HG03457 (cell line): ENCODE data around the gene ASPSCR1.
A peak's percentile ranks its signal among the peaks of the same experiment; 100 is the strongest.

ENCODE experiments used
- ATAC-seq: cut with Tn5 transposase; IDR thresholded peaks from one replicate; pipeline ENCODE4 v1.9.1; 2021; ENCODE audit warnings: moderate number of reproducible peaks; ENCODE audit not compliant: unreplicated experiment

ASPSCR1 gene

DNA sequence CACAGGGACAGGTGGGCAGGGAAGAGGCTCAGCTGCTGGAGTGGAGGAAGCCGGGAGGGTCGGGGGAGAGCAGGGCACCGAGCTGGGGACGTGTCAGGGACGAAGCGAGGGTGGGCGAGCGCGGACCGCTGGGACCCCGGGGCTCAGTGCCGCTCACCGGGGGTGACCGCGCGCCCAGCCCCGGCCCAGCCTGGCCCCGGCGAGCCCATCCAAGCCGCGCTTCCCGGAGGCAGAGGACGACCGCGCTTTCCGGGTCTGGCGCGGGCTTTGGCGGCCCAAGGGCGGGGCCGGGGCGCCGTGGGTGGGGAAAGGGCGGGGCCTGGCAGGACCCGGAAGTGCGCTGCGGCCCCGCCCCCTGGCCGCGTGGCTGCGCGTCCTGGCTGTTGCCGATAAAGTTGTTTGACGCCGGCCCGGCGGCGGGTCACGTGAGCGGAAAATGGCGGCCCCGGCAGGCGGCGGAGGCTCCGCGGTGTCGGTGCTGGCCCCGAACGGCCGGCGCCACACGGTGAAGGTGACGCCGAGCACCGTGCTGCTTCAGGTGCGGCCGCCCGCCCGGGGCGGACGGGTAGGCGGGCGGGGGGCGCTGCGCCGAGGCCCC, at the start of gene ASPSCR1:
ASPSCR1 (plus strand) TSS at position 419 of the 598 bp plus-strand sequence; CDS start at position 437, 18 bp downstream.
- peak; percentile 69 for ATAC-seq

DNA sequence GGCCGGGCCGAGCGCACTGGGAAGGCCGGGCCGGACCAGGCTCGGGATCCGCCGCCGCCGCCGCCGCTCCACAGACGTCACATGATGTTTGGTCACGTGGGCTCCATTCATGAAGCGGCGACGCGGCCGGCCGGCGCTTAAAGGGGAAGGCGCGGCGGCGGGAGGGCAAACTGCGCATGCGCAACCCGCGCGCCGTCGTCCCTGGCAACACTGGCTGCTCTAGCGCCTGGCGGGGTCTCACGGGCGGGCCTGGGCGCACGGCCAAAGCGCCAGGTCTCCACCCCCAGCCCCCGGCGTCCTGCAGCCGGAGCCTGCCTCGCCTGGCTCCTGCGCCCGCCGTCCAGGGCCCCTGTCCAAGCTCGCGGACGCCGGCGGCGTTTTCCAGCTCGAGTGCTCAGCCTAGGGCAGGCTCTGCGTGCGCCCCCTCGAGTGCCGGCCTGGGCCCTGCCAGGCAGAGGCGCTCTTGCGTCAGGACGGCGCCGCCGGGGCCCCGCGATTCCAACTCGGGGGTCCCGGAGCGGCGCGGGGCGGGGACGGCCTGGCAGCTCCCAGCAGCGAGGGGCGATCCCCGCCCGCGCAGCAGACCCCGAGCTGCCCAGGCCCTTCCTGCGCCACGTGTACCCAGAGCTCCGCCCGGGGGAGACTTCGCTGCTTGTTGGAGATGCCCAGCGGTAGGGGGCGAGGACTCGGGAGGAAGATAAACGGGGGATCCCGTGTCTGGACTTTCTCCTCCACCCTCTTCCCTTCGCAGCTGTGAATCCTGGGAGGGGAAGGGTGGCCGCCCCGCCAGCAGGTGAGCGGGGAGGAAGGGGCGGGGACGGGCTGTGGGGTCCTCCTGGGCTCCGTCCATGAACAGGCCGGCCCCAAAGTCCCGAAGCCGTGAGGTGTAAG, 49.5 kb upstream of the ASPSCR1 start, which contains the start of gene MAFG:
MAFG (minus strand) TSS at position 83 of the 891 bp plus-strand sequence. CDS start 4,550 bp downstream, outside the sequence.
- ATAC-seq, result peak; percentile 45

DNA sequence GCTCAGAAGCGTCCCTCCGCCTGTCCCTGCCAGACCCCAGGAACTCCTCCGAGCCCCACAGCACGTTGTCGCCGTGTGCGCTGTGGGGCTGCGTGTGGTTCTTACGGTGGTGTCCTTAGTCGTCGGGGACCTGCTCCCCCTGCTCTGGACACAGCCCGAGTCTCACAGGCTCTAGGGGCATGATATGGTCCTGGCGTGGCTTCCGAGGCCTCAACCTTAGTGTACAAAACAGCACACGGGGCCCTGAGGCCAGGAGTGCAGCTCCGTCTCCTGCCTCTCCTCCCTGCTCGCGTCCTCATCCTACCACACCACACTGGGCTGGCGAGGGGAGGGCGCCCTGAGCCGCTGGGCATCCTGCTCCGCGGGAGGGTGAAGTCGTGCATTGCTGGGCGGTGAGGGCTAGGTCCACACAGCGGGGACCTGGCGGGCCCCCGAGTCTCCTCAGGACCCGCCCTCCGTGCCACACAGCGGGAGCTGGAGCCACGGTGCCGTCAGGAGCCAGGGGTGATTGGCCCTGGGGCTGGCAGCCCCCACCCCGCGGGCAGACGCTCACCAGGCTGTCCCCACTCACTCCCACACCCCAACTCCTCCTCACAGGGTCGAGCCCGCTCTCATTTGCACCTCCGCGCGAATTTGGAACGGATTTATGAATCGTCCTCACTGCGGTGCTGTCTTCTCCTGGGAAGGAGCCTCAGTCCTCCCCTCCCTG, 48.7 kb upstream of the ASPSCR1 start:
- no peak for ATAC-seq

GRCh38 chr17:81929253-81930141, 47.9 kb upstream of the ASPSCR1 start:
- ATAC-seq, result no peak

GRCh38 chr17:81930142-81931125, 47.0 kb upstream of the ASPSCR1 start:
- no peak for ATAC-seq

GRCh38 chr17:81931189-81931556, 46.3 kb upstream of the ASPSCR1 start:
- no peak for ATAC-seq

DNA sequence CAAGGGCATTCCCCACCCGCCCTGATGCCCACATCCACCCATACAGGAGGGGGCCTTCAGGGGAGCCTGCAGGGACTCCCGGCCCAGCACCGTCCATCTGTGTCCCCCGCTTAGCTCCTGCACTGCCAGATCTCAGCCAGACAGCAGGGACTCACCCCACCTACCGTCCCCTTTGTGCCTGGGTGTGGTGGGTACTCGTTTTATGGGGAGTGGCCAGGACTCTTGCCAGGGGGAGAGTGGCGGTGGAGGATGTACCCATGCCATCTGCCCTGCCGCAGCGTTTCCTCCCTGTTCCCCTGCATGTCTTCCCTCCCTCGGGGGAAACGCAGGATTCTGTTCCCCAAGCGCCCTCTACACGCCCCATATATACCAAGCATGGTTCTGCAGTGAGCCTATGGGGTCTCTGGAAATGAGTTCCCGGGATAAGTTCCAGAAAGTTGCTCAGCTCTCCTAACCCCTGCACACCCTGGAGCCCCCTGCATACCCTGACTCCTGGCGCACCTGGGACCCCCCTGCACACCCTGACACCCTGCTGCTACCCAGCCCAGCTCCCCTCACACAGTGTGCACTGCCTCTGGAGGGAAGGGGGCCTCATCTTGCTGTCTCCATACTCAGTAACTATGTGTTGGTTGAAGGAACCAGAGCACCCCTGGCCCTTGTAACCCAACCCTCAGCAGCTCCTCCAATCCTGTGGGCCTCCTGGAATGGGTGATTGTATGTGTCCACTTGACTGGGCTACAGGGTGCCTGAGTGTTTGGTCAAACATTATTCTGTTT, 45.7 kb upstream of the ASPSCR1 start:
- no peak for ATAC-seq

DNA sequence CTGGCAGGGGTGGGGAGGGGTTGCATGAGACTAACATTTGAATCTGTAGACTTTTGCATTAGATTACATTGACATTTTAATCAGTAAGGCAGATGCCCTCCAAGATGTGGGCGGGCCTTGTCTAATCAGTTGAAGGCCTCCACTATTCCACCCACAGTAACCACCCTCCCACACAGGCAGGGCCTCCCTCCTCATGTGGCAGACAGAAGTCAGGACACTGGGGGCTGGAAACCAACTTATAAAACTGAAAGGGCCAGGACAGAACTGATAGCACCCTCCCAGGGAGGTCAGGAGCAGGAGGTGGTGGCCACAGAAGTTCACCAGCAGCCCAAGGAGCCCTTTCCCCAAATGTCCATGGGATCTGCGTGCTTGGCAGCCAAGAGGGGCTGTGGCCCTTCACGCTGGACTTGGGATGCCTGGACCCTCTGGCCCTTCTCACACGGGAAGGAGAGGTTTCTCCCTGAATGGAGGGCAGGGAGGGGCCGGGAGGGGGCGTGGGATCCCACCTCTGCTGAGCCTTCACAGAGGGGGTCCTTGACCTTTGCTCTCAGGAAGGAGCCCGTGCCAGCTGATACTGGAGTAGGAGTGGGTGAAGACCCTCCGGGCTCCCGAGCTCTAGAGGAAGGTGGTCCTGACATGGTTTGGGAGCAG, 45.0 kb upstream of the ASPSCR1 start:
- no peak for ATAC-seq

DNA sequence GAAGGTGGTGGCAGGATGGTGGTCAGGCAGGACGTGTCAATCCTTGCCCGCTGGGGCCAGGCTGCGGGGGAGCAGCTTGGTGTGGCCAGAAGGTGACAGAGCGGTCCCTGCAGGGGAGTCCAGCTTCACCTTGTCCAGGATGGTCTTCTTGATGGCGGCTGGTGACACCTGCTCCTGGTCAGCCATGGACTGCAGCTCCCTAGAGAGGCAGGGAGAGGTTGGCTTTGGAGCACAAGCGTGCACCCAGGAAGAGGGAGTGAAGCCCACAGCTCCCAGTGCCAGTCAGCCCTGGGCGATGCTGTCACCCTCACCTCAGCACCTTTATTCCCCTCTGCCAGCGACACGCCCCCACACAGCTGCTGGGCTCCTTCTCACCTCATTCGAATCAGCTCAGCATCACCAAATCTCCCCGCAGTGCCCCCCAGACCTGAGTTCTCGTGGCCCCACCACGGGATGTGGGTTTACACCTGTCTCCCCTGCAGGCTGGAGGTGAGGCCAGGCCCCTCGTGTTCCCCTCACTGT, 44.2 kb upstream of the ASPSCR1 start:
- ATAC-seq, result no peak

- ATAC-seq, result no peak
These were observed 43.2 kb upstream of the ASPSCR1 start for GRCh38 chr17:81934098-81934757.

- ATAC-seq, result no peak
These were observed 42.4 kb upstream of the ASPSCR1 start for GRCh38 chr17:81934850-81935708.

DNA sequence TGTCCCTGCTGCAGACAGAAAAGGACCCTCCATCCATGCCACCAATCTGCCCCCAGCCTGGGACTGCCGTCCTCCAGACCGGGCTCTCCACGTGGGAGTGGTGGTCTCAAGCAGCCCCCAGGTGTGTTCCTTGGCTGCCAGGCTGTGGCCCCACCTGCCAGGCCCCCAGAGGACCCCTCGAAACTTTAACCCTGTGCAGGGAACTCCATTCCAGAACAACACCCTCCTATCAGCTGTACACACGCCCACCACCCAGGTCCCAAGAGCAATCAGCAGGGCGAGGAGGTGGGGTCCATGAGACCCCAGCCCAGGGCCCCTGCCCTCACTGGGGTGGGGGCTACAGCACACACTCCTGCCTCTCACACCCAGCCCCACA, 41.7 kb upstream of the ASPSCR1 start:
- ATAC-seq, result no peak

DNA sequence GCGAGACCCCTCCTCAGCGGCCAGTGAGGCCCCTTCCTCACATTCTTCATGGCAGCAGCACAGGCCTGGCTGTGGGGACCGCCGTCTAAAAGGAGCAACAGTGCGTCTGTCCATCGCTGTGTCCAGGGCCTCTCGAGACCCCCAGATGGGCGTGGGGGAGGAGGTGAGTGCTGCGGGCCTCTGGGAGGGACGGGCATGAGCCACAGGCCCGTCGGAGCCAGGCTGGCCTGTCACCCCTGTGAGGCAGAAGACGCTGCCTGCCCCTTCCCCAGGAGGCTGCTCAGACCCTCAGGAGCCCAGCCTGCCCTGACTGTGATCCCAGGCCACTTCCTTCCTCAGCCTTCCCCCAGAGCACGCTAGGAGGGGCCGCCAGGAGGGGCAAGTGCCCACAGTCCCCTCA, 38.2 kb upstream of the ASPSCR1 start:
- no peak for ATAC-seq

DNA sequence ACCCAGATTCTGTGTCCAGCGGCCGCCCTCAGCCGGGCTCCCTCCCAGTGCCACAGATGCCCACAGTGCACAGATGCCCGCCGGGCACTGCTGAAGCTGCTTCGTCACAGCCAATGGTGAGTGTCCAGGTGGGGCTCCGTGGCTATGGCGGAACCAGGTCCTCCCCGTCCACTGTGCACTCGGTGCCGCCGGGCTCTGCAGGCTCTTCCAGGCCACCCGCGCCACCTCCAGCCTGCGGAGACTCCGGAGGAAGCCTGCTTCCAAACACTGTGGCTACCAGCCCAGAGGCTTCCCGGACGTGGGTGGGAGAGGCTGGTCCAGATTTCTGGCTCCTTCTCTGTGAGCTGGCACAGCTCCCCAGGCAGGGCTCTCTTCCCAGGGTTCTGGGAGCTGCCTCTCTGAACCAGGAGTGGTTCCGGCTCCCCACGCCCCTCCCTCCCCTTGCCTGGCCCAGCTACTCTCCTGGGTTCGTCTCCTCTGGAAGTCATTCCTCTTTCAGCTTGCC, 37.5 kb upstream of the ASPSCR1 start:
- no peak for ATAC-seq

GRCh38 chr17:81940538-81941483, 36.6 kb upstream of the ASPSCR1 start:
- no peak for ATAC-seq
